Tibial nerve (tissue), 4 donors: ENCODE results near the gene INTS1.

Experiments
- EP300 ChIP-seq, 2 donors: sonication (generic); formaldehyde crosslinking; IDR thresholded peaks; one replicate each; pipeline ENCODE4 v1.6.1; 2017; ENCODE audit warnings: antibody characterized with exemption in 2 of 2, mild to moderate bottlenecking in 1 of 2
- POLR2A ChIP-seq, 2 donors: fragments of 450-650 bp; IDR thresholded peaks; one replicate each; pipeline ENCODE4 v1.6.1; 2017; ENCODE audit warnings: antibody characterized with exemption in 2 of 2, mild to moderate bottlenecking in 2 of 2, moderate library complexity in 2 of 2
- TF ChIP-seq, protein P1 (sequence below), 5 experiments: fragments of 200-600 bp in 3 of 5; fragments of 450-650 bp in 2 of 5; sonication (generic) in 3 of 5; IDR thresholded peaks; one replicate each; pipeline ENCODE4 v1.5.1; 2016 to 2019; ENCODE audit warnings: antibody characterized with exemption in 5 of 5, mild to moderate bottlenecking in 3 of 5, moderate library complexity in 2 of 5

DNA sequence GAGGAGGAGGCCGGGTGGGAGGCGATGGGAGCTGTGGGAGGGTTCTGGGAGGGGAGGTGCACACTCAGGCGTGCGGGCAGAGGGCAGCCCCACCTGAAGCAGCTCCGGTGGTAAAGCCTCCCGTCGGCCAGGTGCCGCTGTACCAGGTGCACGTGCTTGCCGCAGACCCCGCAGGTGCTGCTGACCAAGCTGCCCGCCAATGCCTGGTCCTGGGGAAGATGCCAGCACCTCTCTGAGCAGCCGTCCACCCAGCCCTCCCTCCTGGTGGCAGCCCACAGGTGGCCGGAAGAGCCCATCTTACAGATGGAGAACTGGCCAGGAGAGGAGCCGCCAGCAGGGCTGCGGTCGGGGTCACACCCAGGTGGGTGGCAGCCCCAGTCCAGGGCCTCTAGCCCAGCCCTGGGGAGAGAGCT lies 57.6 kb downstream of the INTS1 start:
- no peak for TF ChIP-seq POLR2A (IDR thresholded peaks at IDR 0.05)
- TF ChIP-seq, protein P1, sequence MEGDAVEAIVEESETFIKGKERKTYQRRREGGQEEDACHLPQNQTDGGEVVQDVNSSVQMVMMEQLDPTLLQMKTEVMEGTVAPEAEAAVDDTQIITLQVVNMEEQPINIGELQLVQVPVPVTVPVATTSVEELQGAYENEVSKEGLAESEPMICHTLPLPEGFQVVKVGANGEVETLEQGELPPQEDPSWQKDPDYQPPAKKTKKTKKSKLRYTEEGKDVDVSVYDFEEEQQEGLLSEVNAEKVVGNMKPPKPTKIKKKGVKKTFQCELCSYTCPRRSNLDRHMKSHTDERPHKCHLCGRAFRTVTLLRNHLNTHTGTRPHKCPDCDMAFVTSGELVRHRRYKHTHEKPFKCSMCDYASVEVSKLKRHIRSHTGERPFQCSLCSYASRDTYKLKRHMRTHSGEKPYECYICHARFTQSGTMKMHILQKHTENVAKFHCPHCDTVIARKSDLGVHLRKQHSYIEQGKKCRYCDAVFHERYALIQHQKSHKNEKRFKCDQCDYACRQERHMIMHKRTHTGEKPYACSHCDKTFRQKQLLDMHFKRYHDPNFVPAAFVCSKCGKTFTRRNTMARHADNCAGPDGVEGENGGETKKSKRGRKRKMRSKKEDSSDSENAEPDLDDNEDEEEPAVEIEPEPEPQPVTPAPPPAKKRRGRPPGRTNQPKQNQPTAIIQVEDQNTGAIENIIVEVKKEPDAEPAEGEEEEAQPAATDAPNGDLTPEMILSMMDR (IDR thresholded peaks at IDR 0.05) = no peak
- no peak for TF ChIP-seq EP300 (IDR thresholded peaks at IDR 0.05)
